Endothelial cell of umbilical vein (primary cell): ENCODE measurements around the gene TOPAZ1. TPM values are rescaled to one million over a fixed set of nuclear protein-coding genes. Genes with fewer than 3 reads are reported as not detected.

Experiments used
- BruUV-seq: library from RNA; stranded (reverse); fragments of 400-500 nt; replicated peaks from 2 replicates; lab custom pipeline; 2021; lab: Mats Ljungman, UMichigan
- CTCF ChIA-PET: fragments of 300-600, 350-600 bp; sonication (Branson Sonifier 250); formaldehyde crosslinking; loops from one replicate; lab custom pipeline; 2021; ENCODE audit warnings: antibody characterized with exemption, inconsistent platforms; lab: Charles Lee
- POLR2A ChIA-PET: fragments of 300-600, 350-600 bp; sonication (Branson Sonifier 250); formaldehyde crosslinking; loops from one replicate; lab custom pipeline; 2021; ENCODE audit warnings: antibody characterized with exemption, inconsistent platforms; lab: Charles Lee
- DNase-seq: peaks from one replicate; pipeline ENCODE4 v3.0.0-alpha.2; 2011; ENCODE audit warnings: low read depth, low spot score
- FAIRE-seq: peaks from 2 replicates; lab custom pipeline; 2011; peaks lifted over from hg19 to GRCh38; lab: Jason Lieb, UNC
- H2AFZ ChIP-seq: 2 replicates; pipeline ENCODE4 v1.6.0; 2012; ENCODE audit warnings: low read depth, low read length, control low read depth, inconsistent platforms
- H3K27ac ChIP-seq: 2 replicates; pipeline ENCODE4 v1.5.1; 2011; ENCODE audit warnings: low read depth, mild to moderate bottlenecking, control low read depth, low read length, moderate library complexity; ENCODE audit not compliant: insufficient read depth
- H3K27me3 ChIP-seq, 2 experiments: 2 replicates each; pipeline versions ENCODE4 v1.6.0 to v1.6.1; 2011; ENCODE audit warnings: low read length in 2 of 2, mixed read lengths in 1 of 2; ENCODE audit not compliant: control insufficient read depth in 2 of 2, insufficient read depth in 2 of 2
- H3K36me3 ChIP-seq, 2 experiments: 2 replicates in 1 of 2; 3 replicates in 1 of 2; pipeline ENCODE4 v1.5.1; 2011; ENCODE audit warnings: low read length in 2 of 2, mild to moderate bottlenecking in 1 of 2, moderate library complexity in 1 of 2; ENCODE audit not compliant: control insufficient read depth in 2 of 2, insufficient read depth in 2 of 2; ENCODE audit errors: extremely low read depth in 1 of 2
- H3K4me1 ChIP-seq: 3 replicates; pipeline ENCODE4 v1.5.1; 2011; ENCODE audit warnings: mild to moderate bottlenecking, low read length; ENCODE audit not compliant: control insufficient read depth, insufficient read depth; ENCODE audit errors: extremely low read depth
- H3K4me2 ChIP-seq: 2 replicates; pipeline ENCODE4 v1.6.1; 2011; ENCODE audit warnings: low read length, control low read depth, mixed read lengths; ENCODE audit not compliant: insufficient read depth
- H3K4me3 ChIP-seq, 3 experiments: fragments of 200-600 bp in 1 of 3; sonication (generic), shearing (Covaris generic) in 1 of 3; replicated peaks in 1 of 3; 2 replicates each; pipeline ENCODE4 v1.5.1; 2011 to 2016; ENCODE audit warnings: control low read depth in 3 of 3, low read length in 3 of 3, mild to moderate bottlenecking in 2 of 3, inconsistent platforms in 1 of 3, low read depth in 1 of 3, moderate library complexity in 1 of 3; ENCODE audit not compliant: insufficient read depth in 1 of 3
- H3K79me2 ChIP-seq: 2 replicates; pipeline ENCODE4 v1.6.0; 2012; ENCODE audit warnings: low read length, inconsistent platforms; ENCODE audit not compliant: control insufficient read depth, insufficient read depth
- H3K9ac ChIP-seq: replicated peaks from 2 replicates; pipeline ENCODE3; 2011; ENCODE audit warnings: low read length, control low read depth; ENCODE audit not compliant: insufficient read depth; ENCODE audit errors: extremely low read depth
- H3K9me1 ChIP-seq: replicated peaks from 3 replicates; pipeline ENCODE4 v1.6.0; 2011; ENCODE audit warnings: mild to moderate bottlenecking, low read length; ENCODE audit not compliant: control insufficient read depth, insufficient read depth; ENCODE audit errors: extremely low read depth
- H3K9me3 ChIP-seq: replicated peaks from 2 replicates; pipeline ENCODE4 v1.5.1; 2012; ENCODE audit warnings: low read length, inconsistent platforms; ENCODE audit not compliant: control insufficient read depth, insufficient read depth
- H4K20me1 ChIP-seq: replicated peaks from 2 replicates; pipeline ENCODE3; 2011; ENCODE audit warnings: mild to moderate bottlenecking, low read length; ENCODE audit not compliant: control insufficient read depth, insufficient read depth; ENCODE audit errors: extremely low read depth
- CTCF ChIP-seq, 2 donors: IDR thresholded peaks; 1 replicate in 1 of 2; 2 replicates in 1 of 2; pipeline ENCODE4 v1.5.1; 2011; ENCODE audit warnings: low read length in 2 of 2, mild to moderate bottlenecking in 2 of 2, moderate library complexity in 2 of 2, control low read depth in 1 of 2, inconsistent platforms in 1 of 2, low read depth in 1 of 2; ENCODE audit not compliant: insufficient read depth in 1 of 2; ENCODE audit errors: extremely low read depth in 1 of 2
- FOS ChIP-seq: IDR thresholded peaks from 2 replicates; pipeline ENCODE4 v1.6.1; 2011; ENCODE audit warnings: mild to moderate bottlenecking, low read length, moderate library complexity, borderline replicate concordance; ENCODE audit not compliant: insufficient read depth
- GATA2 ChIP-seq: IDR thresholded peaks from 2 replicates; pipeline ENCODE4 v1.7.0; 2011; ENCODE audit warnings: low read depth, mild to moderate bottlenecking, moderate library complexity, mixed read lengths, low read length; ENCODE audit not compliant: insufficient read length, insufficient read depth
- JUN ChIP-seq: IDR thresholded peaks from 2 replicates; pipeline ENCODE4 v1.6.1; 2011; ENCODE audit warnings: borderline replicate concordance, low read depth; ENCODE audit not compliant: insufficient read length, insufficient read depth
- MYC ChIP-seq: IDR thresholded peaks from one replicate; pipeline ENCODE4 v1.6.1; 2011; ENCODE audit warnings: mild to moderate bottlenecking, low read depth, low read length
- POLR2A ChIP-seq: IDR thresholded peaks from 2 replicates; pipeline ENCODE4 v1.6.1; 2012; ENCODE audit warnings: low read depth, mild to moderate bottlenecking, control low read depth, low read length
- POLR2AphosphoS5 ChIP-seq: IDR thresholded peaks from 2 replicates; pipeline ENCODE4 v1.6.1; 2012; ENCODE audit warnings: low read depth, mild to moderate bottlenecking, control low read depth, low read length, moderate library complexity; ENCODE audit not compliant: insufficient read depth
- dilution Hi-C: fragments of 300-500 bp; cut with MboI; formaldehyde crosslinking; loops from one replicate; pipeline ENCODE4 v1.15.0; 2019; ENCODE audit warnings: low sequenced_read_pairs; ENCODE audit not compliant: extremely low pct_ligation_motif_present
- intact Hi-C: fragments of 100-400 bp; cut with micrococcal nuclease; formaldehyde crosslinking; loops from one replicate; pipeline ENCODE4 v1.10.0; 2022
- polyA plus RNA-seq, 4 experiments: library from polyadenylated mRNA; depleted of rRNA in 3 of 4; stranded (reverse) in 3 of 4; unstranded in 1 of 4; fragments of >200 nt; gene quantifications; 2 replicates each; pipeline versions ENCODE4 v1.2.1 to v1.2.3, GENCODE V29; 2011 to 2012; ENCODE audit warnings: missing spikeins in 1 of 4
- total RNA-seq: library from RNA; stranded (reverse); gene quantifications from 2 replicates; pipeline ENCODE4 v1.2.3, GENCODE V29; 2021
- TF ChIP-seq, protein P1 (sequence below): IDR thresholded peaks from 2 replicates; pipeline ENCODE4 v1.6.1; 2011; ENCODE audit not compliant: insufficient read depth, insufficient read length

Gene TOPAZ1
- total and polyA plus RNA-seq, 2 donors (not counting 3 experiments of a cell fraction or from before 2014, with no cell fraction given), result not detected

- H3K9ac ChIP-seq, result no peak overlapping the region
- H3K27ac ChIP-seq, result no peak overlapping the region
- H3K4me2 ChIP-seq, result no peak overlapping the region
- CTCF ChIA-PET, result no interaction called here
- no peaks in the 10 kb centered on the region for H3K79me2 ChIP-seq
- no peaks in the 10 kb centered on the region for H3K9me1 ChIP-seq
- POLR2A ChIA-PET, result no interaction called here
- intact Hi-C loops (no loop called here), dilution Hi-C loops (no loop called here)
- no peak for FAIRE-seq
- H3K9me3 ChIP-seq, result no peaks in the 10 kb centered on the region
- H3K4me1 ChIP-seq, result no peaks in the 10 kb centered on the region
- H3K27me3 ChIP-seq, result peaks cover 0 to 10% of the 10 kb centered on the region in 2 experiments
- no peaks in the 10 kb centered on the region for H3K36me3 ChIP-seq
- TF ChIP-seq CTCF (IDR thresholded peaks at IDR 0.05; ENCODE audit: extremely low read depth in 1 of 2, insufficient read depth in 1 of 2, low read depth in 1 of 2, low read length in 2 of 2), result no peak
- TF ChIP-seq JUN, result no peak
- TF ChIP-seq, protein P1, sequence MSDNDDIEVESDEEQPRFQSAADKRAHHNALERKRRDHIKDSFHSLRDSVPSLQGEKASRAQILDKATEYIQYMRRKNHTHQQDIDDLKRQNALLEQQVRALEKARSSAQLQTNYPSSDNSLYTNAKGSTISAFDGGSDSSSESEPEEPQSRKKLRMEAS, result no peak
- TF ChIP-seq MYC, result no peak
- no peak for TF ChIP-seq FOS
- TF ChIP-seq GATA2, result no peak
- no peak for TF ChIP-seq POLR2AphosphoS5
- TF ChIP-seq POLR2A, result no peak
- DNase-seq, result no peak
- no peaks in the 10 kb centered on the region for H4K20me1 ChIP-seq
- BruUV-seq, result no TSS peak
- no peak overlapping the region for H3K4me3 ChIP-seq
- H2AFZ ChIP-seq, result no peak overlapping the region
Observed at GRCh38 chr3:44208568-44208967, 33.1 kb upstream of the TOPAZ1 start.
